CD4-positive, alpha-beta T cell (primary cell): ENCODE data around the gene GNRH2. TPM values are rescaled to one million over a fixed set of nuclear protein-coding genes. Genes with fewer than 3 reads are reported as not detected.

Experiments used
- ATAC-seq: fragments of 200-7000 bp; cut with Tn5 transposase; one replicate; pipeline ENCODE4 v1.10.0; 2022; ENCODE audit warnings: mild to moderate bottlenecking; ENCODE audit not compliant: poor library complexity
- CTCF ChIA-PET: fragments of 350-600 bp; sonication (Branson Sonifier 250); formaldehyde crosslinking; loops from one replicate; lab custom pipeline; 2021; ENCODE audit warnings: antibody characterized with exemption, inconsistent platforms; lab: Charles Lee
- POLR2A ChIA-PET: fragments of 350-600 bp; sonication (Branson Sonifier 250); formaldehyde crosslinking; loops from one replicate; lab custom pipeline; 2021; ENCODE audit warnings: antibody characterized with exemption, inconsistent platforms; lab: Charles Lee
- DNase-seq, 14 experiments: peaks; one replicate each; pipeline ENCODE4 v3.0.0-alpha.2; 2013 to 2020; ENCODE audit warnings: mixed read lengths in 2 of 14
- H3K27ac ChIP-seq, 2 donors: one replicate each; pipeline versions ENCODE4 v1.5.1 to v1.7.0; 2013; ENCODE audit warnings: low read length in 2 of 2, low read depth in 1 of 2, mild to moderate bottlenecking in 1 of 2
- H3K27me3 ChIP-seq, 2 experiments: 1 replicate in 1 of 2; 2 replicates in 1 of 2; pipeline versions ENCODE4 v1.6.1 to v1.7.0; 2013; ENCODE audit warnings: low read length in 2 of 2, control low read depth in 1 of 2, mild to moderate bottlenecking in 1 of 2, moderate library complexity in 1 of 2; ENCODE audit not compliant: insufficient read depth in 2 of 2, control insufficient read depth in 1 of 2
- H3K36me3 ChIP-seq: one replicate; pipeline ENCODE4 v1.6.1; 2013; ENCODE audit warnings: low read length, control low read depth; ENCODE audit not compliant: insufficient read depth
- H3K4me1 ChIP-seq: one replicate; pipeline ENCODE4 v1.6.1; 2013; ENCODE audit warnings: low read length, control low read depth; ENCODE audit not compliant: insufficient read depth
- H3K4me3 ChIP-seq: one replicate; pipeline ENCODE4 v1.5.1; 2013; ENCODE audit warnings: mild to moderate bottlenecking, low read length, moderate library complexity
- H3K9me3 ChIP-seq, 2 experiments: 1 replicate in 1 of 2; 2 replicates in 1 of 2; pipeline versions ENCODE4 v1.6.1 to v1.7.0; 2013; ENCODE audit warnings: low read length in 2 of 2, mild to moderate bottlenecking in 2 of 2, control low read depth in 1 of 2, moderate library complexity in 1 of 2; ENCODE audit not compliant: control insufficient read depth in 1 of 2, insufficient read depth in 1 of 2
- H3K27ac Mint-ChIP-seq: one replicate; pipeline ENCODE4 v1.8.0; 2020; ENCODE audit warnings: mixed read lengths
- H3K27me3 Mint-ChIP-seq: one replicate; pipeline ENCODE4 v1.8.0; 2021; ENCODE audit warnings: mixed read lengths
- H3K36me3 Mint-ChIP-seq: one replicate; pipeline ENCODE4 v1.8.0; 2021; ENCODE audit warnings: low read depth, mixed read lengths
- H3K4me1 Mint-ChIP-seq: one replicate; pipeline ENCODE4 v1.8.0; 2021; ENCODE audit warnings: low read depth, mixed read lengths
- H3K4me3 Mint-ChIP-seq: one replicate; pipeline ENCODE4 v1.8.0; 2020; ENCODE audit warnings: mild to moderate bottlenecking, mixed read lengths
- H3K9me3 Mint-ChIP-seq: one replicate; pipeline ENCODE4 v1.8.0; 2020; ENCODE audit warnings: mixed read lengths
- CTCF ChIP-seq: fragments of 200-600 bp; IDR thresholded peaks from one replicate; pipeline ENCODE4 v1.8.0; 2022; ENCODE audit warnings: antibody characterized with exemption, mild to moderate bottlenecking
- intact Hi-C, 2 experiments: fragments of 100-400 bp; cut with DNase I in 1 of 2; cut with micrococcal nuclease in 1 of 2; formaldehyde crosslinking; loops; one replicate each; pipeline versions ENCODE4 v1.15.1 to v1.9.0; 2023 to 2025; cut with DNase I, micrococcal nuclease
- total RNA-seq, 174 experiments: library from RNA in 2 of 174; stranded (reverse) in 2 of 174; gene quantifications; one replicate each; pipeline ENCODE4 v1.2.3 and lab custom pipeline; 2021 to 2026

GNRH2 gene
- total RNA-seq, 2 experiments from 2014 or later = not detected

- POLR2A ChIA-PET = interaction anchor here (1.7 to 2.3 kb wide), 2 partner anchors 9 to 10 kb away, joined by 7 to 18 read pairs; no protein-coding TSS in a partner anchor
- Histone ChIP-seq H3K4me3 (peak overlapping the region; percentile 30), H3K27ac (no peak overlapping the region), H3K4me1 (peaks cover 18% of the 10 kb centered on the region), H3K36me3 (no peaks in the 10 kb centered on the region), H3K9me3 (peaks cover 0 to 4% of the 10 kb centered on the region in 2 experiments), H3K27me3 (peaks cover 26 to 32% of the 10 kb centered on the region in 2 experiments)
- CTCF ChIA-PET = no interaction called here
- Mint-ChIP-seq H3K4me1 (peaks cover 18% of the 10 kb centered on the region), H3K4me3 (peak overlapping the region; percentile 78), H3K9me3 (no peaks in the 10 kb centered on the region), H3K36me3 (no peaks in the 10 kb centered on the region), H3K27ac (no peak overlapping the region), H3K27me3 (peaks cover 45% of the 10 kb centered on the region)
- intact Hi-C loops = no loop called here
- ATAC-seq (peak; percentile 62), DNase-seq (peak in 3 of 14 experiments; percentile 28 to 44 (median 34))
- TF ChIP-seq CTCF = no peak
These were observed 39.0 kb downstream of the GNRH2 start for GRCh38 chr20:3082306-3082951.

- peaks cover 12% of the 10 kb centered on the region for H3K4me1 Mint-ChIP-seq
- ATAC-seq = peak; percentile 41
- intact Hi-C loops = no loop called here
- peak in 3 of 14 experiments; percentile 12 to 34 (median 29) for DNase-seq
- H3K4me3 Mint-ChIP-seq = peak overlapping the region; percentile 48
- CTCF ChIA-PET = no interaction called here
- Histone ChIP-seq H3K9me3 (peaks cover 0 to 4% of the 10 kb centered on the region in 2 experiments), H3K4me3 (no peak overlapping the region), H3K27me3 (peaks cover 26 to 32% of the 10 kb centered on the region in 2 experiments), H3K4me1 (peaks cover 13% of the 10 kb centered on the region), H3K27ac (no peak overlapping the region), H3K36me3 (no peaks in the 10 kb centered on the region)
- POLR2A ChIA-PET = interaction anchor here (1.7 to 2.3 kb wide), 2 partner anchors 9 to 10 kb away, joined by 7 to 18 read pairs; no protein-coding TSS in a partner anchor
- H3K27me3 Mint-ChIP-seq = peaks cover 45% of the 10 kb centered on the region
- H3K9me3 Mint-ChIP-seq = no peaks in the 10 kb centered on the region
- no peak for TF ChIP-seq CTCF
- H3K36me3 Mint-ChIP-seq = no peaks in the 10 kb centered on the region
- H3K27ac Mint-ChIP-seq = no peak overlapping the region
These were observed 39.8 kb downstream of the GNRH2 start for GRCh38 chr20:3082955-3083952.

- ATAC-seq (no peak), DNase-seq (no peak)
- CTCF ChIA-PET = no interaction called here
- Mint-ChIP-seq H3K9me3 (no peaks in the 10 kb centered on the region), H3K4me3 (peak within 1 kb of the TSS; percentile 48), H3K4me1 (peaks cover 12% of the 10 kb centered on the region), H3K36me3 (no peaks in the 10 kb centered on the region), H3K27ac (no peak within 1 kb of the TSS), H3K27me3 (peaks cover 45% of the 10 kb centered on the region)
- H3K4me3 ChIP-seq = no peak within 1 kb of the TSS
- H3K4me1 ChIP-seq = peaks cover 13% of the 10 kb centered on the region
- TF ChIP-seq CTCF = no peak
- H3K36me3 ChIP-seq = no peaks in the 10 kb centered on the region
- H3K27me3 ChIP-seq = peaks cover 26 to 32% of the 10 kb centered on the region in 2 experiments
- H3K9me3 ChIP-seq = peaks cover 0 to 4% of the 10 kb centered on the region in 2 experiments
- H3K27ac ChIP-seq = no peak within 1 kb of the TSS
- intact Hi-C loops = no loop called here
- POLR2A ChIA-PET = interaction anchor here (2.3 kb wide), 1 partner anchor 8 kb away, joined by 18 read pairs; no protein-coding TSS in a partner anchor
These were observed 41.0 kb downstream of the GNRH2 start, which contains the start of gene AVP for GRCh38 chr20:3084283-3084985. Gene AVP (minus strand): TSS chr20:3084724. CDS start chr20:3084674, 50 bp downstream.
